GM18499 (cell line): ENCODE results near the gene ADSS1.

ENCODE experiments used
- ATAC-seq: cut with Tn5 transposase; IDR thresholded peaks from one replicate; pipeline ENCODE4 v1.9.1; 2021; ENCODE audit warnings: moderate number of reproducible peaks; ENCODE audit not compliant: insufficient read depth, unreplicated experiment

ADSS1 gene

GRCh38 chr14:104723651-104724406 is at the start of gene ADSS1:
ADSS1 (plus strand) TSS chr14:104724229; CDS start chr14:104724271, 42 bp downstream.
- ATAC-seq, result no peak

- no peak for ATAC-seq
Observed at GRCh38 chr14:104675447-104675846, 48.6 kb upstream of the ADSS1 start.

- ATAC-seq, result no peak
Observed at GRCh38 chr14:104676130-104676693, 47.8 kb upstream of the ADSS1 start.

- no peak for ATAC-seq
Observed at GRCh38 chr14:104676694-104677511, 47.1 kb upstream of the ADSS1 start.

GRCh38 chr14:104677512-104678332 is 46.3 kb upstream of the ADSS1 start:
- no peak for ATAC-seq

GRCh38 chr14:104678346-104678745 is 45.7 kb upstream of the ADSS1 start:
- ATAC-seq, result no peak

GRCh38 chr14:104678901-104679705 is 44.9 kb upstream of the ADSS1 start:
- no peak for ATAC-seq

- ATAC-seq, result no peak
Observed at GRCh38 chr14:104680056-104680805, 43.8 kb upstream of the ADSS1 start.

GRCh38 chr14:104680806-104681688 is 43.0 kb upstream of the ADSS1 start:
- ATAC-seq, result no peak

GRCh38 chr14:104681689-104682074 is 42.3 kb upstream of the ADSS1 start:
- no peak for ATAC-seq

GRCh38 chr14:104682107-104682593 is 41.9 kb upstream of the ADSS1 start:
- ATAC-seq, result no peak

- no peak for ATAC-seq
Observed at GRCh38 chr14:104683653-104684448, 40.2 kb upstream of the ADSS1 start.

GRCh38 chr14:104684449-104684821 is 39.6 kb upstream of the ADSS1 start:
- ATAC-seq, result no peak

GRCh38 chr14:104685216-104685997 is 38.6 kb upstream of the ADSS1 start:
- no peak for ATAC-seq

- no peak for ATAC-seq
Observed at GRCh38 chr14:104685998-104686610, 37.9 kb upstream of the ADSS1 start.
